Erythroblast (primary cell): ENCODE measurements around the gene ENPEP.

ENCODE experiments used
- GATA1 ChIP-seq: IDR thresholded peaks from 2 replicates; pipeline ENCODE4 v1.6.1; 2011; ENCODE audit warnings: low read depth, mild to moderate bottlenecking, control low read depth, low read length, moderate library complexity
- POLR2A ChIP-seq: IDR thresholded peaks from 2 replicates; pipeline ENCODE4 v1.6.1; 2011; ENCODE audit warnings: mild to moderate bottlenecking, low read length

DNA sequence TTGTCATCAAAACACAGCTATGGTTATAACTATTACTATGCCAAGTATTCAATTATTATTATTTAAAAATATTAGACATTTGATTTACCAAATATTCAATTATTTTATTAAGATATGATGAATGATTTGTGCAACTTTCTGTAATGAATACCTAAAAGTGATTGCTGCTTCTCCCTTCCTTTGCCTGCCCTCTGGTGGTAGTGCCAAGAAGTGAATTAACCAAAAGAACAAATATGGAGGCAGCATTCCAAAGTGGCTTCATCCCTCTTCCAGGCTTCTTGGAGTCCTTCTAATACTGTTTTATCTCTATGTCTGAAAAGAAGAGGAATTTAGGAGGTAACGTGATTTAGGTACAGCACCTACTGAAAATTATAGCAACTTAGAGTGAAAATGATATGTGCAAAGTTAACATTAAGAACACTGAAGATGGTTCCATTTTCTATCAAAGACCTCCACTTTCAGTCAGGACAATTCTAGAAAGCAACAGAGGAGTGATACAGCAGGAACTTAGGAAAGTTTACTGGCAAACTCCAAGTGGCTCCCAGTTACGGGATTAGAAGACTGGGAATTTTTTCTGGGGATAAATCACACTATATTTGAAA is 43.0 kb downstream of the ENPEP start:
- TF ChIP-seq POLR2A (no peak), GATA1 (no peak)
